HepG2 (cell line): ENCODE measurements around the gene TAF12. TPM values are rescaled to one million over a fixed set of nuclear protein-coding genes. Genes with fewer than 3 reads are reported as not detected.

ENCODE experiments used
- CC2D1A ChIP-seq: sonication (generic); formaldehyde crosslinking; IDR thresholded peaks from 2 replicates; pipeline ENCODE4 v1.8.1; 2023; ENCODE audit warnings: mild to moderate bottlenecking, missing genetic modification reagents
- CENPT ChIP-seq: sonication (generic); formaldehyde crosslinking; IDR thresholded peaks from 2 replicates; pipeline ENCODE4 v1.8.0; 2022; ENCODE audit warnings: low read depth, mild to moderate bottlenecking, moderate library complexity, missing genetic modification reagents
- FOXO1 ChIP-seq: sonication (generic); formaldehyde crosslinking; IDR thresholded peaks from 2 replicates; pipeline ENCODE4 v1.4.0; 2020; ENCODE audit warnings: missing genetic modification reagents
- KLF12 ChIP-seq: sonication (generic); formaldehyde crosslinking; IDR thresholded peaks from 2 replicates; pipeline ENCODE4 v1.4.0; 2020; ENCODE audit warnings: missing genetic modification reagents, borderline replicate concordance
- MEIS1 ChIP-seq: sonication (generic); formaldehyde crosslinking; IDR thresholded peaks from 2 replicates; pipeline ENCODE4 v1.9.0; 2021; ENCODE audit warnings: mild to moderate bottlenecking, missing genetic modification reagents, moderate library complexity, borderline replicate concordance
- NCOR1 ChIP-seq: fragments of 200-600 bp; sonication (generic); IDR thresholded peaks from 2 replicates; pipeline ENCODE4 v1.7.0; 2017; ENCODE audit warnings: antibody characterized with exemption, low read length, borderline replicate concordance
- ZNF432 ChIP-seq: sonication (generic); formaldehyde crosslinking; IDR thresholded peaks from 2 replicates; pipeline ENCODE4 v1.5.0; 2020; ENCODE audit warnings: missing genetic modification reagents, mild to moderate bottlenecking, borderline replicate concordance
- ZNF550 ChIP-seq: sonication (generic); formaldehyde crosslinking; IDR thresholded peaks from 2 replicates; pipeline ENCODE4 v1.4.0; 2020; ENCODE audit warnings: mild to moderate bottlenecking, missing genetic modification reagents, borderline replicate concordance
- ZNF879 ChIP-seq: sonication (generic); formaldehyde crosslinking; IDR thresholded peaks from 2 replicates; pipeline ENCODE4 v1.8.1; 2023; ENCODE audit warnings: missing genetic modification reagents
- ZSCAN20 ChIP-seq: sonication (generic); formaldehyde crosslinking; IDR thresholded peaks from 2 replicates; pipeline ENCODE4 v1.4.0; 2020; ENCODE audit warnings: missing genetic modification reagents, mild to moderate bottlenecking, borderline replicate concordance
- polyA plus RNA-seq, 8 experiments: library from polyadenylated mRNA; depleted of rRNA in 3 of 8; stranded (reverse) in 7 of 8; unstranded in 1 of 8; fragments of >200 nt; fragmentation: Illumina TruSeq in 4 of 8; extraction: Trizol in 4 of 8; gene quantifications; 2 replicates each; pipeline versions ENCODE4 v1.2.1 to v1.2.3, GENCODE V29; 2011 to 2016; ENCODE audit warnings: low read depth in 4 of 8, missing spikeins in 1 of 8, mixed read lengths in 1 of 8; ENCODE audit not compliant: insufficient read depth in 1 of 8
- total RNA-seq, 5 experiments: library from RNA; depleted of rRNA; stranded (reverse); fragments of >200 nt; fragmentation: Illumina TruSeq; extraction: Trizol; gene quantifications; 2 replicates each; pipeline ENCODE4 v1.2.3, GENCODE V29; 2016; ENCODE audit warnings: low read depth in 1 of 5
- TF ChIP-seq, protein P1 (sequence below): sonication (generic); formaldehyde crosslinking; IDR thresholded peaks from 2 replicates; pipeline ENCODE4 v1.4.0; 2020; ENCODE audit warnings: mild to moderate bottlenecking, missing genetic modification reagents
- TF ChIP-seq, protein P2 (sequence below): sonication (generic); formaldehyde crosslinking; IDR thresholded peaks from 2 replicates; pipeline ENCODE4 v1.4.0; 2020; ENCODE audit warnings: missing genetic modification reagents; ENCODE audit errors: not compliant biosample characterization
- TF ChIP-seq, protein P3 (sequence below): sonication (generic); formaldehyde crosslinking; IDR thresholded peaks from 2 replicates; pipeline ENCODE4 v1.5.0; 2020; ENCODE audit warnings: mild to moderate bottlenecking, missing genetic modification reagents
- TF ChIP-seq, protein P4 (sequence below): sonication (generic); formaldehyde crosslinking; IDR thresholded peaks from 2 replicates; pipeline ENCODE4 v1.5.1; 2020; ENCODE audit warnings: missing genetic modification reagents, mild to moderate bottlenecking, borderline replicate concordance

Gene TAF12
- total and polyA plus RNA-seq, 2 of the 13 experiments (the other 11 are each of a cell fraction or from before 2014, with no cell fraction given): 16.3 to 17.1 TPM

DNA sequence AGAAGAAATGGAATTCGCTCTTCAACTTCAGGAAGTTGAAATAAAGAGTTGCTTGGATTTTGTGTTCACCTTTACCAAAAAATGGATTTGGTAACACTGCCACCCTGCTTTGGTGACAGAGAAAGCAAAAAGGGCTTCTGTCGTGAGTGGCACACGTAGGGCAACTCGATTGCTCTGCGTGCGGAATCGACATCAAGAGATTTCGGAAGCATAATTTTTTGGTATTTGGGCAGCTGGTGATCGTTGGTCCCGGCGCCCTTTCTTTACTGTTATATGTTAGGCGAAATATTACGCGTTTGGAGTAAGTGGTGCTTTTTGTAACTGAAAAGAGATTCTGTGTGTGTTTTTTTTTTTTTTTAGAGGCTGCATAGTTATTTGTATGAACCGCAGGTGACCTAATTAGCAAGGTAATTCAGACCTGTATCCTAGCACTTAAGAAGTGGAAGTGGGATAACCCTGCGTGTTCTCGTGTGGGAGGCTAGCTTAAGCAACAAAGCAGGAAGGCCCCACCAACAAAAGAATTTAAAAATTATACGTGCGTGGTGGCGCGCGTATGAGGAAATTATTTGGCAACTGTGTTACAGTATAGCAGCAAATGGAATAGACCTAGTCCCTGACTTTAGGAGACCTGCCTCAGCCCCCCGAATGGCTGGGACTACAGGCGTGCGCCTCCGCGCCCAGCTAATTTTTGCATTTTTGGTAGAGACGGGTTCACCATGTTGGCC, 5.8 kb upstream of the TAF12 start, which contains the start of gene RNU11 (continued):
- TF ChIP-seq, protein P1, sequence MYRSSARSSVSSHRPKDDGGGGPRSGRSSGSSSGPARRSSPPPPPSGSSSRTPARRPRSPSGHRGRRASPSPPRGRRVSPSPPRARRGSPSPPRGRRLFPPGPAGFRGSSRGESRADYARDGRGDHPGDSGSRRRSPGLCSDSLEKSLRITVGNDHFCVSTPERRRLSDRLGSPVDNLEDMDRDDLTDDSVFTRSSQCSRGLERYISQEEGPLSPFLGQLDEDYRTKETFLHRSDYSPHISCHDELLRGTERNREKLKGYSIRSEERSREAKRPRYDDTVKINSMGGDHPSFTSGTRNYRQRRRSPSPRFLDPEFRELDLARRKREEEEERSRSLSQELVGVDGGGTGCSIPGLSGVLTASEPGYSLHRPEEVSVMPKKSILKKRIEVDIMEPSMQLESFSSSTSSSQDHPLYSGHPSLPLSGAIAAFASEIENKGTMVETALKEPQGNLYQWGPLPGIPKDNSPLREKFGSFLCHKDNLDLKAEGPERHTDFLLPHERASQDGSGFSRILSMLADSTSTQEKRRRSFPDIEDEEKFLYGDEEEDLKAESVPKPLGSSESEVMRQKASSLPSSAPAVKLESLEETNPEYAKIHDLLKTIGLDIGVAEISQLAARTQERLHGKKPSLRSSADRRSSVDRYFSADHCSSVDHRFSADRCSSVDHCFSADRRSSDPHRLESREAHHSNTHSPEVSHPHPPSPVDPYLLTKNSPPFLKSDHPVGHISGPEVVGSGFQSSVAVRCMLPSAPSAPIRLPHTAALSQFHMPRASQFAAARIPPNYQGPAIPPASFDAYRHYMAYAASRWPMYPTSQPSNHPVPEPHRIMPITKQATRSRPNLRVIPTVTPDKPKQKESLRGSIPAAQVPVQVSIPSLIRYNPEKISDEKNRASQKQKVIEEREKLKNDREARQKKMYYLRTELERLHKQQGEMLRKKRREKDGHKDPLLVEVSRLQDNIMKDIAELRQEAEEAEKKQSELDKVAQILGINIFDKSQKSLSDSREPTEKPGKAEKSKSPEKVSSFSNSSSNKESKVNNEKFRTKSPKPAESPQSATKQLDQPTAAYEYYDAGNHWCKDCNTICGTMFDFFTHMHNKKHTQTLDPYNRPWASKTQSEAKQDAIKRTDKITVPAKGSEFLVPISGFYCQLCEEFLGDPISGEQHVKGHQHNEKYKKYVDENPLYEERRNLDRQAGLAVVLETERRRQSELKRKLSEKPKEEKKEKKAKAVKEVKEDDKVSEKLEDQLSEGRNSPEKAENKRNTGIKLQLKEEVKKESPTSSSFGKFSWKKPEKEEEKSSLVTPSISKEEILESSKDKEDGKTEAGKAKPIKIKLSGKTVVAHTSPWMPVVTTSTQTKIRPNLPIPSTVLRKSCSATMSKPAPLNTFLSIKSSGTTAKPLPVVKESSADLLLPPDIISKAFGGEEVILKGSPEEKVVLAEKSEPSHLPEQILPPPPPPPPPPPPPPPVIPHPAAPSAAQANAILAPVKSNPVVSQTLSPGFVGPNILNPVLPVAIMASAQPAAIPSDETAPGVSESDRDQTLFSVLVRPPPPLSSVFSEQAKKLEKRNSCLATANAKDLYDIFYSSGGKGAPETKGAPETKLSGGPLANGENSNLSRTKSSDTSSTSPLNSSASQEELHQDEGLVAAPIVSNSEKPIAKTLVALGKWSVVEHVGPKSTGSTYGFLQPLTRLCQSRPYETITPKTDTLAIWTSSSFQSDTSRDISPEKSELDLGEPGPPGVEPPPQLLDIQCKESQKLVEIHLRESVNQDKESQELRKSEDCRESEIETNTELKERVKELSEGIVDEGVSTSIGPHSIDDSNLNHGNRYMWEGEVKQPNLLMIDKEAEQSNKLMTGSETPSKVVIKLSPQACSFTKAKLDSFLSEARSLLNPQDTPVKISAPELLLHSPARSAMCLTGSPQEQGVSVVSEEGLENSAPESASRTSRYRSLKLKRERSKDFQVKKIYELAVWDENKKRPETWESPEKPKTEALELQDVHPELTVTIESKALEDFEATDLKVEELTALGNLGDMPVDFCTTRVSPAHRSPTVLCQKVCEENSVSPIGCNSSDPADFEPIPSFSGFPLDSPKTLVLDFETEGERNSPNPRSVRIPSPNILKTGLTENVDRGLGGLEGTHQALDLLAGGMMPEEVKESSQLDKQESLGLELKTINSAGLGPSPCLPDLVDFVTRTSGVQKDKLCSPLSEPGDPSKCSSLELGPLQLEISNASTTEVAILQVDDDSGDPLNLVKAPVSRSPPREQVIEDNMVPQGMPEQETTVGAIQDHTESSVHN (CRISPR knock-in tag): peak; percentile 83; the same call in 1 of the 2 replicates
- TF ChIP-seq, protein P2, sequence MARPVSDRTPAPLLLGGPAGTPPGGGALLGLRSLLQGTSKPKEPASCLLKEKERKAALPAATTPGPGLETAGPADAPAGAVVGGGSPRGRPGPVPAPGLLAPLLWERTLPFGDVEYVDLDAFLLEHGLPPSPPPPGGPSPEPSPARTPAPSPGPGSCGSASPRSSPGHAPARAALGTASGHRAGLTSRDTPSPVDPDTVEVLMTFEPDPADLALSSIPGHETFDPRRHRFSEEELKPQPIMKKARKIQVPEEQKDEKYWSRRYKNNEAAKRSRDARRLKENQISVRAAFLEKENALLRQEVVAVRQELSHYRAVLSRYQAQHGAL: peak; percentile 22
- TF ChIP-seq ZNF550 (CRISPR knock-in tag): no peak
- TF ChIP-seq FOXO1 (CRISPR knock-in tag): peak; percentile 55
- 0 out of 2 replicates have a peak, but pooled peaks have one; percentile 38 for TF ChIP-seq KLF12 (CRISPR knock-in tag)
- TF ChIP-seq ZSCAN20 (CRISPR knock-in tag): no peak
- TF ChIP-seq, protein P3, sequence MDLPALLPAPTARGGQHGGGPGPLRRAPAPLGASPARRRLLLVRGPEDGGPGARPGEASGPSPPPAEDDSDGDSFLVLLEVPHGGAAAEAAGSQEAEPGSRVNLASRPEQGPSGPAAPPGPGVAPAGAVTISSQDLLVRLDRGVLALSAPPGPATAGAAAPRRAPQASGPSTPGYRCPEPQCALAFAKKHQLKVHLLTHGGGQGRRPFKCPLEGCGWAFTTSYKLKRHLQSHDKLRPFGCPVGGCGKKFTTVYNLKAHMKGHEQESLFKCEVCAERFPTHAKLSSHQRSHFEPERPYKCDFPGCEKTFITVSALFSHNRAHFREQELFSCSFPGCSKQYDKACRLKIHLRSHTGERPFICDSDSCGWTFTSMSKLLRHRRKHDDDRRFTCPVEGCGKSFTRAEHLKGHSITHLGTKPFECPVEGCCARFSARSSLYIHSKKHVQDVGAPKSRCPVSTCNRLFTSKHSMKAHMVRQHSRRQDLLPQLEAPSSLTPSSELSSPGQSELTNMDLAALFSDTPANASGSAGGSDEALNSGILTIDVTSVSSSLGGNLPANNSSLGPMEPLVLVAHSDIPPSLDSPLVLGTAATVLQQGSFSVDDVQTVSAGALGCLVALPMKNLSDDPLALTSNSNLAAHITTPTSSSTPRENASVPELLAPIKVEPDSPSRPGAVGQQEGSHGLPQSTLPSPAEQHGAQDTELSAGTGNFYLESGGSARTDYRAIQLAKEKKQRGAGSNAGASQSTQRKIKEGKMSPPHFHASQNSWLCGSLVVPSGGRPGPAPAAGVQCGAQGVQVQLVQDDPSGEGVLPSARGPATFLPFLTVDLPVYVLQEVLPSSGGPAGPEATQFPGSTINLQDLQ (CRISPR knock-in tag): peak; percentile 87; the same call in 1 of the 2 replicates
- TF ChIP-seq NCOR1: peak; percentile 69; the same call in 1 of the 2 replicates
- TF ChIP-seq, protein P4, sequence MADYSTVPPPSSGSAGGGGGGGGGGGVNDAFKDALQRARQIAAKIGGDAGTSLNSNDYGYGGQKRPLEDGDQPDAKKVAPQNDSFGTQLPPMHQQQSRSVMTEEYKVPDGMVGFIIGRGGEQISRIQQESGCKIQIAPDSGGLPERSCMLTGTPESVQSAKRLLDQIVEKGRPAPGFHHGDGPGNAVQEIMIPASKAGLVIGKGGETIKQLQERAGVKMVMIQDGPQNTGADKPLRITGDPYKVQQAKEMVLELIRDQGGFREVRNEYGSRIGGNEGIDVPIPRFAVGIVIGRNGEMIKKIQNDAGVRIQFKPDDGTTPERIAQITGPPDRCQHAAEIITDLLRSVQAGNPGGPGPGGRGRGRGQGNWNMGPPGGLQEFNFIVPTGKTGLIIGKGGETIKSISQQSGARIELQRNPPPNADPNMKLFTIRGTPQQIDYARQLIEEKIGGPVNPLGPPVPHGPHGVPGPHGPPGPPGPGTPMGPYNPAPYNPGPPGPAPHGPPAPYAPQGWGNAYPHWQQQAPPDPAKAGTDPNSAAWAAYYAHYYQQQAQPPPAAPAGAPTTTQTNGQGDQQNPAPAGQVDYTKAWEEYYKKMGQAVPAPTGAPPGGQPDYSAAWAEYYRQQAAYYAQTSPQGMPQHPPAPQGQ: no peak; the same call in 1 of the 2 replicates
- peak; percentile 83; the same call in 1 of the 2 replicates for TF ChIP-seq MEIS1 (CRISPR knock-in tag)
- 0 out of 2 replicates have a peak, but pooled peaks have one; percentile 66 for TF ChIP-seq ZNF879 (CRISPR knock-in tag)
- TF ChIP-seq ZNF432 (CRISPR knock-in tag): no peak
- 0 out of 2 replicates have a peak, but pooled peaks have one; percentile 34 for TF ChIP-seq CENPT
- TF ChIP-seq CC2D1A (CRISPR knock-in tag): peak; percentile 97
